Stimulated activated CD4-positive, alpha-beta T cell treated with anti-CD3 and anti-CD28 coated beads, Interleukin-1b, Interleukin-23, amount 100 ng/mL, for 4 hours (primary cell): ENCODE results near the gene TUBA1A.
"Not testable (repeated sequence)": the region's sequence is repeated elsewhere in the genome, so short reads cannot be mapped to it uniquely, and the experiment has no call there.

Experiments used
- DNase-seq, 2 donors: peaks; one replicate each; pipeline ENCODE4 v3.0.0-alpha.2; 2020; ENCODE audit warnings: low read depth in 2 of 2

Gene TUBA1A

DNA sequence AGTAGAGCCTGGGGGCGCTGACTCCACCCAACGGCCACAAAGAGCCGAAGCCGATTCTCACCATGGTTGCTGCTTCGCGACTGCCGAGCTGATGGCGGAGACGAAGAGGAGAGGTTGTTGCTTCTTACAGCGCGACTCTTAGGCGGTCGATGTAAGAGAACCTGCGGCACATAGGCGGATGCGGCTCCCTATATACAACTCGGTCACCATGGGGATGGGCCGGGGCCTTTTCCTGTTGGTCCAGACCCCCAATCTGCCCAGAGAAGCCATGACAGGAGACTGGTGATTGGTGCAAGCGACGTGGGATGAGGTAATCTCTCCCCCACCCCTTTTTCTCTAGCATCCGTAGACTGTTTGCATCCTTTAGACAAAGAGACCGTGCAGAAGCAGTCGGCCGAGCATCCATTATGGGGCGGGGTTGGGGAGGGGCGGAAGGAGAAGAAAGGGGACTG lies at the start of gene TUBA1A:
TUBA1A (minus strand) TSS at position 165 of the 452 bp plus-strand sequence; CDS start at position 64, 101 bp downstream.
- DNase-seq: peak; percentile 64 to 74

DNA sequence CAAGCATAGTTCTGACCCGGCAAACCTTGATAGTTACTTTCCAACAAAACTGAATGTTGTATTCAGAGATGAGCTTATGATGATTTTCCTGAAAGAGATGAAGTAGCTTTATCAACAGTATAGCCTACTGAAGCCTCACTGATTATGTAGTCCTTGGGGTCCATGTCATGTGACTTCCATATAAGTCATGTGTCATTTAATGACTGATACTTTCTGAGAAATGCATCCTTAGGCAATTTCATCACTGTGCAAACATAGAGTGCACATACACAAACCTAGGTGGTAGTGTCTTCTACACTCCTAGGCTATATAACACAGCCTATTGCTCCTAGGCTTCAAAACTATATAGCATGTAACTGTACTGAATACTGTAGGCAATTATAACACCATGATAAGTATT lies 47.5 kb upstream of the TUBA1A start:
- no peak for DNase-seq

DNA sequence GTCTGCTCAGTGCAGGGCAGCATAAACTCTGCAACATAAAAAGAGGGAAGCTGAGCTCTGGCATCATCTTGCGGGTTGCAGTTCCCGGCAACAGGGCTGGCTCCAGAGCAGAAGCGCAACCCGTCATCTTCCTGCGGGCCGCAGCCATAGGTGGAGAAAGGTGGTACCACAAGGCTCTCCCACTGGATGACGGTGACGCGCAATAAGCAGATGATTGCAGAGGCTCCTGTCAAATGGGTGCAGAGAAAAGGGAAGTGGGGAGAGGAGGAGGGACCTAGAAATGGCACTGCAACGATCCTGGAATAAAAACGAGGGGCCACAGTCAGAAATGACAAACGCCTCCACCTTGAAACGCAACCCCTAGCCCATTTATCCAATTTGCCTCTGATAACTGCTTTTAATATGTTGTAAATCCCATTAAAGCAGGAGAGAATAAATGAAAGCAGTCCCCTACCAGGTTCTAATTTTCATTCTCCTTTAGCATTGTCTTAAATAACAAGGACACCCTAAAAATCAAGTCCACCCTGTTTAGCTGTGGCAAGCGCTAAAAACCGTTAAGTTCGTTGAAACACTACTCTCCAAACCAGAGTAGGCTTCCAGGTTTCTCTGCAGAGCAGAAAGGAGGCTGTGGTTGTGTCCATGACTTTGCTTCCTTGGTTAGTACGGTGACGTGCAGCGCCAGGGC lies 45.1 kb upstream of the TUBA1A start:
- no peak for DNase-seq

GRCh38 chr12:49232940-49233841 lies 44.3 kb upstream of the TUBA1A start:
- no peak for DNase-seq

DNA sequence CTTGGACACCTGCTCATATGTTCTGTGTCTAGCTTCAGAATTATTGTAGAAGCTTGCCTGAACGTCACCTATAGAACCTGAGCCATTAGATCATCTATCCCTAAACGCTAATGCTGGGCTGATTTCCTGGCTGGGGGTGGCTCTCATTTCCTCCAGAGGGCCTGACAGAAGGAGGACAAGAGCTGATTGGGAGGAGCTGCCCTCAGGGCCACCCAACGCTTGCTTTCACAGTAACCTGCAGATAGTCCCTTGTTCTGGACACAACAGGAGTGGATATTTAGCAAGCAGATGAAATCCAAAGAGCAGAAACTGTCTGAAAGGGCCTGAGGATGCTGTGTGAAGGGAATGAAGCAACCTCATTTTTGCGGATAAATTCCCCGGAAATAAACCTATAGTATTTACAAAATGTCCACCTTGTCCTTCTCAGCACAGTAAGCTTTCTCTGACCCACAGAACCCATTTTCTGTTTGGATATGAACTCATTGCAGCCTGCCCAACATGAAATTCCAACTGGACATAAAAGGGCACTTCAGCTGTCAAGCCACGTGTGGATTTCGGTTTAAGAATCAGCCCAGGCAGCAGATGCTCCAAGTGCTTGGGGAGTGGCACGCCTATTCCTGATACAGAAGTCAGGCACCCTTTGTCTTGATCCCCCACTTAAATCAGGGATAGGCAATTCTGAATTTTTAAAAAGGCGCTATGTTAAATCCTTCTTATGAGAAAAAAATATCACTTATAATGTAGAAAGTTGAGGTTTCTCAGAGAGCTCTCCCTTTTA lies 43.2 kb upstream of the TUBA1A start:
- no peak for DNase-seq

DNA sequence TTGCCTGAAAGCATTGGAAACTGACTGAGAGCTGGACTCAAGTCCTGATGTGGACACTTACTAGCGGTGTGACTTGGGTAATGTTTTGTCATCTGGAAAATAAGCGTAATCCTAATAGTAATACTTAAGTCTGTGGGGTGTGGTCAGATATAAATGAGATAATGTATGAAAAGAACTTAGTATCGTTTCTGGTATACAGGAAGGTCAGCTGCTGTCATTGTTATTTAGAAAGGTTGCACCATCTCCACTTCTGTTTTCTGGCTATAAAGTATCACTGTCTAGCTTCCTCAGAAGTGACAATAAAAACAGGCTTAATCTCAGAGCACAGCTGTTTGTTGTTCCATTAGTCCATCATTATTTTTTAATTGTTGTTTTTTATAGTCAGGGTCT lies 41.9 kb upstream of the TUBA1A start:
- DNase-seq: no peak

GRCh38 chr12:49230176-49230804 lies 41.4 kb upstream of the TUBA1A start:
- no peak for DNase-seq

DNA sequence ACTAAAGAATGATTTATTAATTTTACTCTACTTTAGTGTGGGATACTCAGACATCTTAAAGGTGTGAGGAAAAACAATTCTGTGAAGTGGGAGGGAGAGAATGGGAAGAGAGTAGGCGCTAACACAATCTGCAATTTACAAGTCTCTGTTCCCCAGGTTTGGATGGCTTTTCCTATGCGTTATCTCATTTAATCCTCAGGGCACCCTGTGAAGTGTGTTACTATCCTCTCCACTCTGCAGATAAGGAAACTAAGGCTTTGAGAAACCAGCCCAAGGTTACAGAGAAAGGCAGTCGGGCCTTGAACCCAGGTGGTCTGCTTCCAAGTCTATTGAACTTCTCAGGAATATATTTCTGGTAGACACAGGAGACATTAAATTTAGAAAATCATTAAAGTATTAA lies 39.8 kb upstream of the TUBA1A start:
- DNase-seq: no peak

GRCh38 chr12:49227713-49228112 lies 38.8 kb upstream of the TUBA1A start:
- DNase-seq: no peak

GRCh38 chr12:49225576-49226166 lies 36.8 kb upstream of the TUBA1A start:
- DNase-seq: no peak

DNA sequence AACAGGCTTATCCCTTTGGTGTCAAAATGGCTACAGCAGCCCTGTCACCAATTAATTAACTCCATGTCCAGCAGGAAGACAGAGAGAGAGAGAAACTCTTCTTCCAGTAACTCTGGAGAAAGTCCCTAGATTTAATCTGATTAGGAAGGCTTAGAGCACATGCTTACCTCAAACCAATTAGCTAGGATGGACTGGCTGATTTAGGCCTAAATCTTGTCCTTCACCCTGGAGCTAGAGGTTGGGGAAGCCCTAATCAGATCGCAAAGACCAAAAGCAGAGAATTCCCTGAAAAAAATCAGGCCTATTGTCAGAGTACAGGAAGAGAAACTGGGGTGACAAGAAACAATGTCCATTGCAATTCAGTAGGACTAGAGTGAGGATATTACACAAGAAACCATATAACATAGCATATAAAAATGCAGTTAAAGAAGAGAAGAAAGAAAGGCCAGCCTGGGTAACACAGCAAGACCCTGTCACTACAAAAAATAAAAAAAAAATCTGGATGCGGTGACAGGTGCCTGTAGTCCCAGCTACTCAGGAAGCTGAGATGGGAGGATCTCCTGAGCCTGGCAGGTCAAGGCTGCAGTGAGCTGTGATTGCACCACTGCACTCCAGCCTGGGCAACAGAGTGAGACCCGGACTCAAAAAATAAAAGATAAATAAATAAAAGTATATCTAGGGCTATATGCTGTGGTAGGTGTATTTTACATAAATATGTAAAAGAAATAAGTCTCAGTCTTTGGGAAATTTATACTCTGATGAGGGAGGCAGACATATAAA lies 34.9 kb upstream of the TUBA1A start:
- no peak for DNase-seq

DNA sequence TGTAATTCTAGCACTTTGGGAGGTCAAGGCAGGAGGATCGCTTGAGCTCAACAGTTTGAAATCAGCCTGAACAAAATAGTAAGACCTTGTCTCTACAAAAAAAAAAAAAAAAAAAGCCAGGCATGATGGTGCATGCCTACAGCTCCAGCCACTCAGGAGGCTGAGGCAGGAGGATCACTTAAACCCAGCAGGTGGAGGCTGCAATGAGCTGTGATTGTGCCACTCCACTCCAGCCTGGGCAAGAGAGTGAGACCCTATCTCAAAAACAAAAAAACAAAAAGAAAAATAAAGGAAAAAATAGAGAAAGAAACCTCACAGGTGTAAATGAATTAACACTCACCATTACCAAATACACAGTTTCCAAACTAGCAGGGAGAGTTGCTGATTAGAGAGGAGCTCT lies 34.2 kb upstream of the TUBA1A start:
- no peak for DNase-seq

DNA sequence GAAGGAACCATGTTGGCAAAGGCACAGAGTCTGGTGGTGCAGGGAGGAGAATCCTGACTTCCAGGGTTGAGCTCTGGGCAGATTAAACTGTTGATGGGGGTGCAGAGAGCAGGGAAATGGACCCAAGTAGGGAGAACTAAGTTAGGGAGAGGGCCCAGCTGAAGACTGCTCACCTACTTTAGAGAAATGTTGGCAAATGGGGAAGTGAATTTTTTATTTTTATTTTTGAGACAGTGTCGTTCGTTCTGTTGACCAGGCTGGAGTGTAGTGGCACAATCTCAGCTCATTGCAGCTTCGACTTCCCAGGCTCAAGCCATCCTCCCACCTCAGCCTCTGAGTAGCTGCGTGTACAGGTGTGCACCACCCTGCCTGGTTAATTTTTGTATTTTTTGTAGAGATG lies 32.1 kb upstream of the TUBA1A start:
- no peak for DNase-seq

DNA sequence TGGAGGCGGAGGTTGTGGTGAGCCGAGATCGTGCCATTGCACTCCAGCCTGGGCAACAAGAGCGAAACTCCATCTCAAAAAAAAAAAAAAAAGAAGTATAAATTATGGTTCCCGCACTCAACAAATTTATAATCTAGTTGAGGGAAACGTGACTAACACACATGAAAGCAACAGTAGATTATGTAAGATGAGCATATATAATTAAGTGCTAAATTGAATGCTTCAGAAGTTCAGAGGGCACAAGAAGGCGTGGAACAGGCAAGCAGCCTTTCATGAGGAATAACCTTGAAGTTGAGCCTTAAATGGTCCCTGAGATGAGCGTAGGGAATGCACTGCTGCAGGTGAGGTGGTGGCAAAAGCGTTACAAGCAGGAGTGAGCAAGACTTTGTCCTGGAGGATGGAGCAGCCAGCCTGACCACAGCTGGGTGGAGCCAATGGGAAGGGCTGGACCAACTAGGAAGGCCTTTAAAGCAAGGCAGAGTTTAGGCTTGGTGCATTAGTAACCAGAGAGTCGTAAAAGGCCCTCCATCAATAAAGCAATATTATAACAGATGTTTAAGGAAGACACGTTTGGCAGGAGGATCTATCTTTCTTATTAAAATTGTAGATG lies 30.6 kb upstream of the TUBA1A start:
- no peak for DNase-seq

DNA sequence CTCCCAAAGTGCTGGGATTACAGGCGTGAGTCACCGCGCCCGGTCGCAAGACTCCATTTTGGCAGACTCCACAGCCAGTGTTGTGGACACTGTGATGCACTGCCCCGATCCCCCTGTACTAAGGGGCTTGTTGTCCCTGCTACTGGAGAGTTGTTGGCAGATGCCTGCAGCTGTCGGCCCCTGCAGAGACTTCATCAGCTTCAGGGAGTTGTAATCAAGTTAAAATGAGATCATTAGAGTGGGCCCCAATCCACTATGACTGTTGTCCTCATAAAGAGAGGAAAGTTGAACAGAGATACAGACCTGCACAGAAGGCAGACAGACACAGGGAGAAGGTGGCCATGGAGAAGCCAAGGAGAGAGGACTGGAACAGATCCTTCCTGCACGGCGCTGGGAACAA lies 23.7 kb upstream of the TUBA1A start:
- no peak for DNase-seq

GRCh38 chr12:49210703-49211102 lies 21.8 kb upstream of the TUBA1A start:
- not testable (repeated sequence) for DNase-seq

DNA sequence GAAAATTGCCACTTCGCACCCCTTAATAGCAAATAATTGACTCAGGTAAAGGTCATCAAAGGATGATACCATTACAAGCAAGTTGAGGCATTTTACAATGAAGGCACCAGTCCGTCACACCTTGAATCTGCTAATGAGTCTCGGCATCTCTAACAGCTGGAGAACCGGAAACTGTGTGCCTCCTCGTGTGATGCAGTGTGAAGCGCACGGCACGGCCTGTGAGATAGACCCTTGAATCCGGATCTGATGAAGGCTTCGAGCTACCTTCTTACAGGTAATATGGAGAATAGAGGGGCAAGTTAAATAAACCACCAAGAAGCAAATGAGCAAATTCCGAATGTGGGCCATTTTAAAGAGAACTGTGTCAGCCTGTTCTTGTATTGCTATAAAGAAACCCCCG lies 19.8 kb upstream of the TUBA1A start:
- no peak for DNase-seq

DNA sequence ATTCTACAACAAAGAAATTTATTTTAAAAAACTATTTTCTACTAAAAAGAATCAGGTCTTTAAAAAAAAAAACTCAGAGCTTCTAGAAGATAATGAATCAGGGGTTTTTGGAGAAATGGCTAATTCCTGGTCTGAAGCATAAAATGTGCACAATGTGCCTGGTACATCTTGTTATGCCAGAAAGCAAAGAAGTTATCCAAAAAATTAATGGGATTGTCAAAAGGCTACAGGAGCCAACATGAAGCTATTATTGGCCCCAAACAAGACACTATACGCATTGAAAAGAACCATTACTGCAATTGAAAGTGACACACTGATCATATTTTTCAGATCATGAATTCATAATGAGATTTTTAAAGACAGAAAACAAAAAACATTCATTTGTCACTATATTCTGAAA lies 19.3 kb upstream of the TUBA1A start:
- DNase-seq: no peak

GRCh38 chr12:49206389-49206788 lies 17.5 kb upstream of the TUBA1A start:
- no peak for DNase-seq

DNA sequence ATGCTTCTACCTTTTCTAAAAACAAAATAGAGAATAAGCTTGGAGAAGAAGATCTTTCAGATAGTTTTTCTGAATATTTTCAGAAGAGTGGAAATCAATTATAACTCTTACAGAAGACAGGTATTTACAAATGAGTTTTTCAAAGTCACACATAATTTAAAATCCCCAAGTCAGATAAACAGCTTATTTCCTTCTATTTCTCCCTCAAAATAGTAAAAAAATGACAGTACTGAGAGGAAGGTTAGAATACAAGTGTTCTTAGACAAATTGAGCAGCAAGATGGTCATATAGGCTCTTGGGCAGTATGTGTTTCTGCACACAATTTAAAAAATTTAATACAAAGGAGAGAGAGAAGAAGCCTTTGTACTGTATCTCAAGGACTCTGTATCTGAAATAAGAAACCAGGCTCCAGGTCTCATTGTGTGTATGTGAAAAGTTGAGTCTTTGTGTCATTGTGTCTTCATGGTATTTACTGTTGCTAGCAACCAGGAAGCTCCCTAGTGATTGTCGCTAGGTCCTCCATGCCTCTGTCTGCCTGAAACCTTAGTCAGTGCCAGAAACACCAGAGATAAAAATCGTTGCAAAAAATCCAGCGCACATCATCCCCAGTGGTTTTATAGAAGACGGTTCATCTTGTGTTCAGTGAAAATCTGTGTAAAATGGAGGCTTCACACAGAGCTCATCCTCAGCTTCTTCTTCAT lies 12.9 kb upstream of the TUBA1A start:
- no peak for DNase-seq
